H1 (cell line): ENCODE measurements around the gene RAD52.

ENCODE experiments used
- BCL11A ChIP-seq, 2 experiments: IDR thresholded peaks; one replicate each; pipeline ENCODE4 v1.6.1; 2011; ENCODE audit warnings: low read depth in 2 of 2, low read length in 2 of 2, mild to moderate bottlenecking in 2 of 2
- CEBPB ChIP-seq: IDR thresholded peaks from 2 replicates; pipeline ENCODE4 v1.6.1; 2012; ENCODE audit warnings: low read depth, low read length
- CHD2 ChIP-seq: IDR thresholded peaks from 2 replicates; pipeline ENCODE4 v1.6.1; 2012; ENCODE audit warnings: low read length, improper control_type of control experiment
- CTCF ChIP-seq, 3 experiments: IDR thresholded peaks; 1 replicate in 2 of 3; 2 replicates in 1 of 3; pipeline versions ENCODE4 v1.5.1 to v1.6.1; 2011; ENCODE audit warnings: low read length in 3 of 3, mild to moderate bottlenecking in 3 of 3, inconsistent platforms in 2 of 3, low read depth in 1 of 3, moderate library complexity in 1 of 3; ENCODE audit not compliant: insufficient read depth in 1 of 3; ENCODE audit errors: control extremely low read depth in 1 of 3
- POLR2A ChIP-seq, 2 experiments: IDR thresholded peaks; 1 replicate in 1 of 2; 2 replicates in 1 of 2; pipeline ENCODE4 v1.6.1; 2011; ENCODE audit warnings: low read depth in 2 of 2, low read length in 2 of 2, mild to moderate bottlenecking in 2 of 2; ENCODE audit errors: control extremely low read depth in 1 of 2
- YY1 ChIP-seq: IDR thresholded peaks from 2 replicates; pipeline ENCODE4 v1.6.1; 2011; ENCODE audit warnings: low read depth, mild to moderate bottlenecking, low read length
- ZNF274 ChIP-seq: IDR thresholded peaks from 2 replicates; pipeline ENCODE4 v1.7.0; 2012; ENCODE audit warnings: low read length, borderline replicate concordance; ENCODE audit errors: extremely low read depth

DNA sequence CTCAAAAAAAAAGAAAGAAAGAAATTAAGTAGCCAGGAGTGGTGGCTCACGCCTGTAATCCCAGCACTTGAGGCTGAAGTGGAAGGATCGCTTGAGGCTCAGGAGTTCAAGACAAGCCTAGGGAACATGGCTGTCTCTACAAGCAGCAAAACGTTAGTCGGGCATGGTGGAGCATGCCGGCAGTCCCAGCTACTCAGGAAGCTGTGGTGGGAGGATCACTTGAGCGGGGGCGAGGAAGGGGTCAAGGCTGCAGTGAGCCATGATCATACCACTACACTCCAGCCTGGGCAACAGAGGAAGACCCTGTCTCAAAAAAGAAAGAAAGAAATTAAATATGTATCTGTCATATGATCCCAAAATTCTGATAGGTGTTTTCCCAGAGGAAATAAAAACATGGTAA lies 5.3 kb downstream of the RAD52 start:
- TF ChIP-seq YY1 (no peak), CHD2 (no peak), POLR2A (IDR thresholded peaks at IDR 0.05; ENCODE audit: control extremely low read depth in 1 of 2, low read depth in 2 of 2, low read length in 2 of 2) (no peak), CTCF (IDR thresholded peaks at IDR 0.05; ENCODE audit: control extremely low read depth in 1 of 3, insufficient read depth in 1 of 3, low read depth in 1 of 3, low read length in 3 of 3) (no peak), ZNF274 (no peak), BCL11A (IDR thresholded peaks at IDR 0.05; ENCODE audit: low read depth in 2 of 2, low read length in 2 of 2) (no peak), CEBPB (no peak)
